Limb (tissue), 2 donors: ENCODE results near the gene FAM227B.
"Not testable (repeated sequence)": the region's sequence is repeated elsewhere in the genome, so short reads cannot be mapped to it uniquely, and the experiment has no call there.

ENCODE experiments used
- DNase-seq, 2 donors: peaks; one replicate each; pipeline ENCODE4 v3.0.0-alpha.2; 2016; ENCODE audit errors: extremely low spot score in 2 of 2

FAM227B gene

DNA sequence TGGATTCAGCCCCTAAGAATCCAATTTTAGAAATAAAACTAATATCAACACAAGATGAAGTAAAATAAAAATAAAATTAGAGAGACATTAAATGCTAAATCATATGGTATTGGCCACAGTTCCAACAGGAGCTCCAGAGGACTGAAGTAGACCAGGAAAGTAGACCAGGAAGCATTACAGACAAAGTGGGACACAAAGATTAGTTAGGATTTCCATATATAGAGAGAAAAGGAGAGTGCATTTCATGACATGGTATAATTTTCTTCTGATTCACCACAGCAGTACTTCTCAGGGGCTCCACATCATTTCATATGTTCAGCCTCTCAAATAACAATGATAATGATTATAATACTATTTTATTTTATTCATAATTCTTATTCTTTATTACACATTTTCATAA is 179.3 kb downstream of the FAM227B start:
- DNase-seq = no peak

DNA sequence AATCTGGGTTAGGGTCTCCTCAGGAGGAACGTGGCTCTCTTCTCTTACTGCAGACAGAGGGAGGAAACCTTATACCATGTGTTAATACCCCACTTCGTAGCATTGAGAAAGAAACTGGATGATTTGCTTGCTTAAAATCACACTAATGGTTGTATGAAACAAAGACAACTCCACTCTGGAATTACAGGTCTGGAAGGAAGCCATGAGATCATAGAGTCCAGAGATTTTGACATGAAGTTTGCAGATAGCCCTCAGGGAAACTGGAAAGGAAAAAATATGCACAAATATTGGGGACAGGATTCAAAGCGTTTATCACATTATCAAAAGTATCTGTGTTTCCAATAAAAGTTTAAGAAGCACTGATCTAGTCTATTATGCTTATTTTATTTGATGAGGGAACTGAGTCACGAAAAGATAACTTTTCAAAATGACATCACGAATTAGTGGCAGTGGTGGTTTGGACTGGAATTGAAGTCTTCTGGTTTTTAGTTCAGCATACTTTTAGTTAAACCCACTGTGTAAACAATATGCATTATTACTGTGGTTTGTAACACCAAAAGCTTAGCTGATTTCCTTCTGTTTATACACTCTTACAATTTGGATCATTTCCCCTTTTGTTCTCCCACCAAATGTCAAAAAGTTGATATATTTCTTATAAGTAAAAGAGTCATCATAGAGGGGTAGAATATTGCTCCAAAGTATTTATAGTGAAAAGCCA is 180.8 kb downstream of the FAM227B start:
- DNase-seq = no peak

DNA sequence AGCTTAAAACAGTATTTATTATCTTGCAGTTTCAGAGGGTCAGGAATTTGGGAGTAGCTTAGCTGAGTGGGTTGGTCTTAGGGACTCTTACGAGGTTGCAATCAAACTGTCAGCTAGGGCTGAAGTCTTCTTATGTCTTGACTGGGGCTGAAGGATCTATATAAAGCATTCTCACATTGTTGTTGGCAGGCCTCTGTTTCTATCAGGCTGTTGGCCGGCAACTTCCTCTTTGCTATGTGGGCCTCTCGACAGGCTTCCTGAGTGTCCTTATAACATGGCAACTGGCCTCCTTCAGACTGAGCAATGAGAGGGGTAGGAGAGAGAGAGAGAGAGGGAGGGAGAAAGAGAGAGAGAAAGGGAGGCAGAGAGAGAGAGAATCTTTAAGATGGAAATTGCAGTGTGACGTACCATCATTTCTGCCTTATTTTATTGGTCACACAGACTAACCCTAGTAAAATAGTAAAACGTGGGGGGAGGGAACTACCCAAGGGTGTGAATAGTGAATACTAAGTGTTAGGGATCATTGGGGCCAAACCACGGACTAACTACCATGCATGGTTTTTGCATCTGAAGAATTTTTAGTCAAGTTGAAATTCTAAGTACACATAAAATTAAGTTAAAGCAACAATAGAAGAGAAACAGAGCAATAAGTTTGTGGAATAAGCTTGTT is 181.5 kb downstream of the FAM227B start:
- DNase-seq = peak in 1 of 2 donors; percentile 26

GRCh38 chr15:49436751-49437150 is 183.9 kb downstream of the FAM227B start:
- no peak for DNase-seq

DNA sequence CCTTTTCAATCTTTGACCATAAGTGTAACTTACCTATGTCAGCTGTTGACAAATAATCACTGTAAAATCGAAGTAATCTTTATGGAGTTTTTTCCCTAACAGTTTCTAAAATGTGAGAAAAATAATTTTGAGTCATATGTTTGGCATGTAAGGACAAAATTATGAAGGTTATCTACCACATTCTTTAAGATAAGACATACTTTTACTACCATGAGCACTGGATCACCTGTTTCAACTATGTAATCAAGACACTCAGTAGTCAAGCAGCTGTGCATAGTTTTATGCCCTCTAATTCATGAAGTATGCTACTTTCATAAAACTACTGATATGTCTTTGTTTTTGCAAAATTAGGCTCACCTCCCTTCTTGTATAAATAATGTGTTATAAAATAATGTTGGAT is 185.4 kb downstream of the FAM227B start:
- no peak for DNase-seq

DNA sequence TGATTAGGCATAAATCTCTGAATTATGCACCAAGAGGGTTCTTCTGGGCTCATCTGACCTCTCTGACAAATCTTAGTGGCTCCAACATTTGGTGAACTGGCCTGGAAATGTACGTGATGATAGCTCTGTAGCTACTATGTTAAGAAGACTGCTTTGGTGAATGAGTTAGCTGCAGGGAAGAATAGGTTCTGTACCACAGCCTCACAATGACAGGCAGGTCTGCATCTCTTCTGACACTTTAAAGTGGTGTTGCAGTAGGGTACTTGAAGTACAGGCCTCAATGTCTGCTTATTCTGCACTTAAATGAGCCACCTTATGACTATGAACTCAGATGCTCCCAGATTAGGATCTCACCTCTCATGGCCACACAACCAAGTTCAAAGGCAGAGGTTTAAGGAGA is 190.6 kb downstream of the FAM227B start:
- DNase-seq = no peak

GRCh38 chr15:49428409-49429095 is 192.1 kb downstream of the FAM227B start:
- no peak for DNase-seq

- DNase-seq = no peak
Measured at GRCh38 chr15:49427372-49427771, 193.2 kb downstream of the FAM227B start.

DNA sequence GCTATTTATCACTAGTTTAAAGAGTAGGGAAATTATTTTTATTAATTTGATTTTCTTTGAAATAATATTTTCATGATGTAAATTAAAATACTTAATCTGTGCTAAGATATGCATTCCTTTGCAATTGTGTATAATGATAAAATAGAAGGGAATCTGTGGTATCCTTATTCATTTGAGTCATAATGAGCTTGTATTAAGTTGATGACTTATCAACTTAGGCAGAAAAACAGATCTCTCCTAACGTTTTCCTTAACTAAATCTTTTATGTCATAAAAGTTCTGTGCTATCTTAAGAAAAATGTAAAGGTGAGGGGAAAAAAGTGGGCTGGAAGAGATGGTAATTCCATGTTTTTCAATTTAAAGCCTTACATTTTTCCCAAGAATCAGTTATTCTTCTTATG is 195.7 kb downstream of the FAM227B start:
- no peak for DNase-seq

GRCh38 chr15:49423901-49424550 is 196.6 kb downstream of the FAM227B start:
- DNase-seq = no peak

- DNase-seq = peak; percentile 32 to 77
Measured at GRCh38 chr15:49423021-49423420, 197.6 kb downstream of the FAM227B start, which contains the start of gene FGF7. FGF7 (plus strand) TSS chr15:49423242; CDS start chr15:49424298, 1,056 bp downstream.

- peak; percentile 53 to 69 for DNase-seq
Measured at GRCh38 chr15:49421991-49422390, 198.6 kb downstream of the FAM227B start.

DNA sequence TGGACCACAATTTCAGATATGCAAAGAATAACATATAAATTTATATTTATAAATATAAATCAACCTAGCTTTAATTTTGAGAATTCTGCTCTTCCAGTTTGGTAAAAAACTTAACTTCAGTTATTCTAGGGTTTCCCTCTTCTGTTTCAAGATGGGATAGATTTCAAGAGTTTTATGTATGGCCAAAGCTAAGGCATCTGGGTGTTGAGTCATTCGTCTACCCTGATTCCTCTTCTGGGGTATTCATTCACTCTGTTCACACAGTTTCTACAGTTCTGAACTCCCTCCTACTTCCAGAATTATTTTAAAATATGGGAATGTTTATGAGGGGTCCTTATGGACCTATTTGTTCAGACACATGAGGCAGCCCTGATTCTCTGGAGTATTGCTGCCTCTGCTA is 201.8 kb downstream of the FAM227B start:
- DNase-seq = no peak

DNA sequence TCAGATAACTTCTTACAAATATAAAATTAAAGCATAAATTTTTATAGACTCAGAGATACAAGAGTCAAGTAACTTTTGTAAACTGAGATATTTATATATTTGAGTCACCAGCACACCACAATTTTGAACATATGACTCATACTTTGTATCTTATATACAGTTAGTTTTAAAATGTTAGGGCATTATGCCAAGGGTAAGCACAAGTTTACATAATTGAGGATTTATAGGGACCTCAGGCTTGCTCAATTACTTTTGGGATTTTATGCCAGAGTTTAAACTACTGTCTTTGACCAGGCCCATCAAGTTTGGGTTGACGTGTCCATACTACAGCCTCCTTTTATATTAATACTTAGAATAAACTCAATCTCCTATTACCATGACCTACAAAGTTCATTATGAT is 205.0 kb downstream of the FAM227B start:
- no peak for DNase-seq

GRCh38 chr15:49415149-49415548 is 205.5 kb downstream of the FAM227B start:
- DNase-seq = no peak

DNA sequence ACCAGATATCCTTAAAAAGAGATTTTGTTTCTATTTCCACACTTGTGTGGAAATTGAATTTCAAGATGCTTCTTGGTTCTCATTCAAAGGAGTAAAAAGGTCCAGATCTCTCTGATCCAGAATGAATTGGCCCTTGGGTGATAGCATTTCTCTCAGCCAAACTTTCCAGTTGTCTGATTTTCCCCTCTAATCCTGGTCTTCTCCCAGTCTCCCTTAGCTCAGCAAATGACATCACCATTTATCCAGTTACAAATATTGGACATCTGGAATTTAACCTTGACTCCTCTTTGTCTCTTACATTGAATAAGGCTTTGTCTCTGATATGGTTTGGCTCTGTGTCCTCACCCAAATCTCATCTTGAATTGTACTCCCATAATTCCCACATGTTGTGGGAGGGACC is 207.8 kb downstream of the FAM227B start:
- no peak for DNase-seq

DNA sequence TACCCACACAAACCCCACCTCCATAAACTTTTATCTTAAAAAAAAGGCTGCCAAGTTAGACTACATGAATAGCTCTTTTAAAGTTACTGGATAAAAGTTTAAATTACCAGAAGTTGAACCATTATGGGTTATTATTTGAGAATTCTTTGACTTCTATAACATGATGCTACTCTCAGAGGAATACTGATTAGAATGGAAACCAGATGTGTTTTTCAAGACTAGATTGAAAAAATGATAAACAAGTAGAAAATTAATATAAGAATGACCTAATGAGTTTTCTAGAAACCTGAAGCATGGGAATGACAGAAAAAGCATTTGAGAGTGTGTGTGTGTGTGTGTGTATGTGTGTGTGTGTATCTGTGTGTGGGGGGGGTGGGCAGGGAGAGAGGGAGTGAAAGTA is 210.0 kb downstream of the FAM227B start:
- no peak for DNase-seq

GRCh38 chr15:49406352-49407118 is 214.1 kb downstream of the FAM227B start:
- no peak for DNase-seq

- DNase-seq = not testable (repeated sequence)
Measured at GRCh38 chr15:49402515-49403296, 217.9 kb downstream of the FAM227B start.

DNA sequence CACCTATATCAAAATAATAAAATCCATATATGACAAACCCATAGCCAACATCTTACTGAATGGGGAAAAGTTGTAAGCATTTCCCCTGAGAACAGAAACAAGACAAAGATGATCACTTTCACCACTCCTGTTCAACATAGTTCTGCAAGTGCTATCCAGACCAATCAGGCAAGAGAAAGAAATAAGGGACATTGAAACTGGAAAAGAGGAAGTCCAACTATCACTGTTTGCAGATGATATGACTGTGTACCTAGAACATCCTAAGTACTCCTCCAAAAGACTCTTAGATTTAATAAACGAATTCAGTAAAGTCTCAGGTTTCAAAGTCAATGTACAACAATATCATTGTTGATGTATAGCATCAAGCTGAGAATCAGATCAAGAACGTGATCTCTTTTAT is 233.1 kb downstream of the FAM227B start:
- no peak for DNase-seq
